K562 (cell line): ENCODE data around the gene TSPAN11. TPM values are rescaled to one million over a fixed set of nuclear protein-coding genes. Genes with fewer than 3 reads are reported as not detected.

Experiments used
- GATA2 ChIP-seq: sonication (generic); formaldehyde crosslinking; IDR thresholded peaks from 2 replicates; pipeline ENCODE4 v1.4.0; 2020; ENCODE audit warnings: mild to moderate bottlenecking, missing genetic modification reagents
- ZBED1 ChIP-seq: IDR thresholded peaks from 2 replicates; pipeline ENCODE4 v1.6.1; 2014
- ZNF561 ChIP-seq: fragments of 450-650 bp; formaldehyde crosslinking; conservative IDR thresholded peaks from 2 replicates; pipeline ENCODE4 v1.4.0; 2020; ENCODE audit warnings: mild to moderate bottlenecking, moderate library complexity
- polyA plus RNA-seq, 8 experiments: library from polyadenylated mRNA; depleted of rRNA in 4 of 8; stranded (reverse) in 5 of 8; unstranded in 3 of 8; fragments of >200 nt; fragmentation: Nextera tagmentation in 2 of 8; fragmentation: Illumina TruSeq in 1 of 8; extraction: Ambion mirVana in 2 of 8; extraction: Trizol in 1 of 8; gene quantifications; 2 replicates each; pipeline versions ENCODE4 v1.2.1 to v1.2.3, GENCODE V29; 2011 to 2014; ENCODE audit warnings: inconsistent platforms in 1 of 8, missing spikeins in 1 of 8
- total RNA-seq, 7 experiments: library from RNA; depleted of rRNA in 6 of 7; stranded (reverse); fragments of >200 nt in 6 of 7; fragmentation: Illumina TruSeq in 2 of 7; extraction: Trizol in 2 of 7; gene quantifications; 2 replicates each; pipeline versions ENCODE4 v1.2.1 to v1.2.3, GENCODE V29; 2011 to 2021; ENCODE audit warnings: low replicate concordance in 1 of 7
- TF ChIP-seq, protein P1 (sequence below): fragments of 450-650 bp; IDR thresholded peaks from 2 replicates; pipeline ENCODE4 v1.6.1; 2016; ENCODE audit warnings: low read depth

TSPAN11 gene
- total and polyA plus RNA-seq, 9 of the 15 experiments (the other 6 are each of a cell fraction or from before 2014, with no cell fraction given), result not detected

DNA sequence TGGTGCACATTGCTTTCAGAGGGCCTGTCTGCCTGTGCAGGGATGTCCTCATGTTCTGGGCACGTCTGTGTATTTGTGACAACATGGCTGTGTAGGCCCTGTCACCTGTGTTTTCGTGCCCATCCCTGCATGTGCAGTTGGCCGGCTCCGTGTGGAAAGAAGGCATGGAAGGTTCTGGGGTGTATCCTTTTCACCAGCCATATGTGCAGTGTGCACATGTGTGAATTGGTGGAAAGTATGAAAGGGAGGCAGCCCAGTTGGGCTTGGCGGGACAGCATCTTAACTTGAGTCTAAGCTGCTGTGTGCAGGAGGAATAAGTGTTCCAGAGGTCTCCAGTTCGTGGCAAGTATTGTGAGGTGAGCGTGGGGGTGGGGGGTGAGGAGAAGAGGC lies 669 bp downstream of the TSPAN11 start (continued):
- TF ChIP-seq, protein P1, sequence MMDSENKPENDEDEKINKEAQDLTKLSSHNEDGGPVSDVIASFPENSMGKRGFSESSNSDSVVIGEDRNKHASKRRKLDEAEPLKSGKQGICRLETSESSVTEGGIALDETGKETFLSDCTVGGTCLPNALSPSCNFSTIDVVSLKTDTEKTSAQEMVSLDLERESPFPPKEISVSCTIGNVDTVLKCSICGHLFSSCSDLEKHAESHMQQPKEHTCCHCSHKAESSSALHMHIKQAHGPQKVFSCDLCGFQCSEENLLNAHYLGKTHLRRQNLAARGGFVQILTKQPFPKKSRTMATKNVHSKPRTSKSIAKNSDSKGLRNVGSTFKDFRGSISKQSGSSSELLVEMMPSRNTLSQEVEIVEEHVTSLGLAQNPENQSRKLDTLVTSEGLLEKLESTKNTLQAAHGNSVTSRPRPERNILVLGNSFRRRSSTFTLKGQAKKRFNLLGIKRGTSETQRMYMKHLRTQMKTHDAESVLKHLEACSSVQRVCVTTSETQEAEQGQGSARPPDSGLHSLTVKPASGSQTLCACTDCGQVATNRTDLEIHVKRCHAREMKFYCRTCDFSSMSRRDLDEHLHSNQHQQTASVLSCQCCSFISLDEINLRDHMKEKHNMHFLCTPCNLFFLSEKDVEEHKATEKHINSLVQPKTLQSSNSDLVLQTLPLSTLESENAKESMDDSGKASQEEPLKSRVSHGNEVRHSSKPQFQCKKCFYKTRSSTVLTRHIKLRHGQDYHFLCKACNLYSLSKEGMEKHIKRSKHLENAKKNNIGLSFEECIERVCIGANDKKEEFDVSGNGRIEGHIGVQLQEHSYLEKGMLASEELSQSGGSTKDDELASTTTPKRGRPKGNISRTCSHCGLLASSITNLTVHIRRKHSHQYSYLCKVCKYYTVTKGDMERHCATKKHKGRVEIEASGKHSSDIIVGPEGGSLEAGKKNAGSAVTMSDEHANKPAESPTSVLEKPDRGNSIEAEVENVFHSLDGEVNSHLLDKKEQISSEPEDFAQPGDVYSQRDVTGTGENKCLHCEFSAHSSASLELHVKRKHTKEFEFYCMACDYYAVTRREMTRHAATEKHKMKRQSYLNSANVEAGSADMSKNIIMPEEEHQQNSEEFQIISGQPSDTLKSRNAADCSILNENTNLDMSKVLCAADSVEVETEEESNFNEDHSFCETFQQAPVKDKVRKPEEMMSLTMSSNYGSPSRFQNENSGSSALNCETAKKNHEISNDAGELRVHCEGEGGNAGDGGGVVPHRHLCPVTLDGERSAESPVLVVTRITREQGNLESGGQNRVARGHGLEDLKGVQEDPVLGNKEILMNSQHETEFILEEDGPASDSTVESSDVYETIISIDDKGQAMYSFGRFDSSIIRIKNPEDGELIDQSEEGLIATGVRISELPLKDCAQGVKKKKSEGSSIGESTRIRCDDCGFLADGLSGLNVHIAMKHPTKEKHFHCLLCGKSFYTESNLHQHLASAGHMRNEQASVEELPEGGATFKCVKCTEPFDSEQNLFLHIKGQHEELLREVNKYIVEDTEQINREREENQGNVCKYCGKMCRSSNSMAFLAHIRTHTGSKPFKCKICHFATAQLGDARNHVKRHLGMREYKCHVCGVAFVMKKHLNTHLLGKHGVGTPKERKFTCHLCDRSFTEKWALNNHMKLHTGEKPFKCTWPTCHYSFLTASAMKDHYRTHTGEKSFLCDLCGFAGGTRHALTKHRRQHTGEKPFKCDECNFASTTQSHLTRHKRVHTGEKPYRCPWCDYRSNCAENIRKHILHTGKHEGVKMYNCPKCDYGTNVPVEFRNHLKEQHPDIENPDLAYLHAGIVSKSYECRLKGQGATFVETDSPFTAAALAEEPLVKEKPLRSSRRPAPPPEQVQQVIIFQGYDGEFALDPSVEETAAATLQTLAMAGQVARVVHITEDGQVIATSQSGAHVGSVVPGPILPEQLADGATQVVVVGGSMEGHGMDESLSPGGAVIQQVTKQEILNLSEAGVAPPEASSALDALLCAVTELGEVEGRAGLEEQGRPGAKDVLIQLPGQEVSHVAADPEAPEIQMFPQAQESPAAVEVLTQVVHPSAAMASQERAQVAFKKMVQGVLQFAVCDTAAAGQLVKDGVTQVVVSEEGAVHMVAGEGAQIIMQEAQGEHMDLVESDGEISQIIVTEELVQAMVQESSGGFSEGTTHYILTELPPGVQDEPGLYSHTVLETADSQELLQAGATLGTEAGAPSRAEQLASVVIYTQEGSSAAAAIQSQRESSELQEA, result no peak
- TF ChIP-seq GATA2 (CRISPR knock-in tag), result no peak
- TF ChIP-seq ZBED1, result no peak
- no peak for TF ChIP-seq ZNF561 (CRISPR knock-in tag)
